ENCODE measurements around the gene RFXANK. TPM values are rescaled to one million over a fixed set of nuclear protein-coding genes. Genes with fewer than 3 reads are reported as not detected.

RFXANK gene
- total RNA-seq, 1 donor from 2014 or later: 96.9 TPM

- Mint-ChIP-seq H3K36me3 (ENCODE audit: low read depth) (no peaks in the 10 kb centered on the region), H3K27me3 (peaks cover 19% of the 10 kb centered on the region), H3K9me3 (no peaks in the 10 kb centered on the region), H3K4me1 (peaks cover 4% of the 10 kb centered on the region), H3K27ac (no peak overlapping the region), H3K4me3 (peak overlapping the region; percentile 24)
- DNase-seq (no peak), ATAC-seq (ENCODE audit: low read depth) (no peak)
- no peak for TF ChIP-seq CTCF (IDR thresholded peaks at IDR 0.05)
- POLR2A ChIA-PET: interaction anchor here (0.5 to 1.1 kb wide), 2 partner anchors 31 to 32 kb away, joined by 5 to 7 read pairs; partner anchors contain the start of genes BORCS8 and RFXANK
- CTCF ChIA-PET: interaction anchor here (0.8 to 2.1 kb wide), 2 partner anchors 76 to 78 kb away, joined by 3 to 9 read pairs; no protein-coding TSS in a partner anchor
- intact Hi-C loops (cut with micrococcal nuclease): no loop called here
Measured at GRCh38 chr19:19224150-19224851, 32.2 kb downstream of the RFXANK start.

- H3K27me3 Mint-ChIP-seq: peaks cover 19% of the 10 kb centered on the region
- H3K4me3 Mint-ChIP-seq: peak overlapping the region; percentile 75
- DNase-seq (peak; percentile 71), ATAC-seq (ENCODE audit: low read depth) (peak; percentile 96)
- TF ChIP-seq CTCF (IDR thresholded peaks at IDR 0.05): peak; percentile 20
- intact Hi-C loops (cut with micrococcal nuclease): loop anchor here (1.0 kb wide), 4 partner anchors 22 to 171 kb away; partner anchors contain the start of gene NR2C2AP
- CTCF ChIA-PET: interaction anchor here (0.6 to 2.1 kb wide), 4 partner anchors 8 to 174 kb away, joined by 3 to 9 read pairs (median 3); no protein-coding TSS in a partner anchor
- H3K4me1 Mint-ChIP-seq: peaks cover 4% of the 10 kb centered on the region
- H3K27ac Mint-ChIP-seq: no peak overlapping the region
- H3K9me3 Mint-ChIP-seq: no peaks in the 10 kb centered on the region
- no peaks in the 10 kb centered on the region for H3K36me3 Mint-ChIP-seq (ENCODE audit: low read depth)
- POLR2A ChIA-PET: interaction anchor here (0.5 to 1.1 kb wide), 2 partner anchors 32 to 33 kb away, joined by 5 to 7 read pairs; partner anchors contain the start of genes BORCS8 and RFXANK
Measured at GRCh38 chr19:19224852-19225494, 32.9 kb downstream of the RFXANK start.

GRCh38 chr19:19226204-19226603, 34.1 kb downstream of the RFXANK start:
- Mint-ChIP-seq H3K9me3 (no peaks in the 10 kb centered on the region), H3K4me3 (no peak overlapping the region), H3K36me3 (ENCODE audit: low read depth) (no peaks in the 10 kb centered on the region), H3K27me3 (peaks cover 19% of the 10 kb centered on the region), H3K4me1 (peaks cover 4% of the 10 kb centered on the region), H3K27ac (no peak overlapping the region)
- CTCF ChIA-PET: interaction anchor here (0.6 to 2.1 kb wide), 2 partner anchors 34 to 80 kb away, joined by 3 to 9 read pairs; partner anchors contain the start of genes BORCS8 and RFXANK
- DNase-seq: no peak
- TF ChIP-seq CTCF (IDR thresholded peaks at IDR 0.05): no peak
- no peak for ATAC-seq (ENCODE audit: low read depth)
- POLR2A ChIA-PET: no interaction called here
- intact Hi-C loops (cut with micrococcal nuclease): no loop called here

DNA sequence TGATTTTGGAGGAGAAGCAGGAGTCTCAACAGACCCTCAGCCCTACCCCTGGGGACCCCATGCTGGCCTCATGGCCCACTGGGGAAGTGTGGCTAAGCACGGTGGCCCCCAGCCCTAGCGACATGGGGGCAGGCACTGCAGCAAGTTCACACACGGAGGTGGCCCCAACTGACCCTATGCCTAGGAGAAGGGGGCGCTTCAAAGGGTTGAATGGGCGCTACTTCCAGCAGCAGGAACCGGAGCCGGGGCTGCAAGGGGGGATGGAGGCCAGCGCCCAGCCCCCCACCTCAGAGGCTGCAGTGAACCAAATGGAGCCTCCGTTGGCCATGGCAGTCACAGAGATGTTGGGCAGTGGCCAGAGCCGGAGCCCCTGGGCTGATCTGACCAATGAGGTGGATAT, 34.6 kb downstream of the RFXANK start:
- TF ChIP-seq CTCF (IDR thresholded peaks at IDR 0.05): no peak
- Mint-ChIP-seq H3K36me3 (ENCODE audit: low read depth) (no peaks in the 10 kb centered on the region), H3K9me3 (no peaks in the 10 kb centered on the region), H3K27ac (no peak overlapping the region), H3K27me3 (peaks cover 19% of the 10 kb centered on the region), H3K4me3 (no peak overlapping the region), H3K4me1 (peaks cover 4% of the 10 kb centered on the region)
- ChIA-PET CTCF (no interaction called here), POLR2A (no interaction called here)
- DNase-seq (no peak), ATAC-seq (ENCODE audit: low read depth) (no peak)
- intact Hi-C loops (cut with micrococcal nuclease): no loop called here

- DNase-seq (no peak), ATAC-seq (ENCODE audit: low read depth) (no peak)
- H3K9me3 Mint-ChIP-seq: no peaks in the 10 kb centered on the region
- POLR2A ChIA-PET: interaction anchor here (0.6 kb wide), 1 partner anchor 100 kb away, joined by 7 read pairs; no protein-coding TSS in a partner anchor
- H3K27me3 Mint-ChIP-seq: peaks cover 22% of the 10 kb centered on the region
- no peak overlapping the region for H3K4me3 Mint-ChIP-seq
- H3K36me3 Mint-ChIP-seq (ENCODE audit: low read depth): no peaks in the 10 kb centered on the region
- H3K27ac Mint-ChIP-seq: no peak overlapping the region
- CTCF ChIA-PET: no interaction called here
- intact Hi-C loops (cut with micrococcal nuclease): no loop called here
- TF ChIP-seq CTCF (IDR thresholded peaks at IDR 0.05): no peak
- peaks cover 4% of the 10 kb centered on the region for H3K4me1 Mint-ChIP-seq
Measured at GRCh38 chr19:19227217-19227616, 35.2 kb downstream of the RFXANK start.
